HepG2 (cell line): Measurements from ENCODE around the gene BST1. TPM values are rescaled to one million over a fixed set of nuclear protein-coding genes. Genes with fewer than 3 reads are reported as not detected.

Experiments
- ATAC-seq: fragments of 200-7000 bp; cut with Tn5 transposase; 3 replicates; pipeline ENCODE4 v1.9.1; 2020; ENCODE audit warnings: mild to moderate bottlenecking, moderate library complexity
- BruUV-seq: library from RNA; stranded (reverse); fragments of 400-500 nt; replicated peaks from 2 replicates; lab custom pipeline; 2021; lab: Mats Ljungman, UMichigan
- CTCF ChIA-PET: fragments of 300-600 bp; formaldehyde crosslinking; extraction: SDS; loops from one replicate; lab custom pipeline; 2021; ENCODE audit warnings: low total read pairs, inconsistent platforms, low intra/inter-chr PET ratio; lab: Yijun Ruan, JAX
- POLR2A ChIA-PET: fragments of 350-600 bp; sonication (Branson Sonifier 250); formaldehyde crosslinking; loops from one replicate; lab custom pipeline; 2020; ENCODE audit warnings: antibody characterized with exemption, inconsistent platforms; lab: Yijun Ruan, JAX
- DNase-seq: peaks from one replicate; pipeline ENCODE4 v3.0.0-alpha.2; 2015; ENCODE audit warnings: low spot score
- FAIRE-seq: peaks from 3 replicates; lab custom pipeline; 2011; peaks lifted over from hg19 to GRCh38; lab: Jason Lieb, UNC
- H2AFZ ChIP-seq: one replicate; pipeline ENCODE4 v1.6.1; 2011; ENCODE audit warnings: low read length, inconsistent platforms
- H3K27ac ChIP-seq: fragments of 300-600 bp; 3 replicates; pipeline ENCODE4 v1.8.0; 2011; ENCODE audit warnings: mixed run types, mild to moderate bottlenecking, mixed read lengths, low read length, inconsistent platforms; ENCODE audit not compliant: insufficient read depth; ENCODE audit errors: extremely low read length
- H3K27me3 ChIP-seq, 2 experiments: fragments of 200-600 bp in 1 of 2; 2 replicates in 1 of 2; 3 replicates in 1 of 2; pipeline versions ENCODE4 v1.6.0 to v1.8.0; 2011; ENCODE audit warnings: low read length in 2 of 2, mild to moderate bottlenecking in 2 of 2, moderate library complexity in 2 of 2, inconsistent platforms in 1 of 2; ENCODE audit not compliant: insufficient read depth in 2 of 2, control insufficient read depth in 1 of 2
- H3K36me3 ChIP-seq, 2 experiments: fragments of 200-600 bp in 1 of 2; replicated peaks in 1 of 2; 2 replicates in 1 of 2; 3 replicates in 1 of 2; pipeline versions ENCODE4 v1.5.1 to v1.8.0; 2011; ENCODE audit warnings: low read length in 2 of 2, inconsistent platforms in 1 of 2; ENCODE audit not compliant: insufficient read depth in 2 of 2, control insufficient read depth in 1 of 2
- H3K4me1 ChIP-seq: 2 replicates; pipeline ENCODE4 v1.5.1; 2012; ENCODE audit warnings: low read length, inconsistent platforms; ENCODE audit not compliant: insufficient read depth
- H3K4me2 ChIP-seq: 2 replicates; pipeline ENCODE4 v1.6.0; 2011; ENCODE audit warnings: low read depth, low read length, inconsistent platforms
- H3K4me3 ChIP-seq, 3 experiments: fragments of 200-600 bp in 1 of 3; sonication (generic), shearing (Covaris generic) in 1 of 3; replicated peaks in 1 of 3; 2 replicates each; pipeline ENCODE4 v1.5.1; 2011 to 2016; ENCODE audit warnings: low read length in 3 of 3, inconsistent platforms in 2 of 3, low read depth in 2 of 3, mild to moderate bottlenecking in 2 of 3, control low read depth in 1 of 3, mixed read lengths in 1 of 3; ENCODE audit not compliant: insufficient read depth in 1 of 3
- H3K79me2 ChIP-seq: one replicate; pipeline ENCODE4 v1.6.1; 2011; ENCODE audit warnings: low read length, inconsistent platforms; ENCODE audit not compliant: insufficient read depth
- H3K9ac ChIP-seq: 2 replicates; pipeline ENCODE4 v1.6.0; 2011; ENCODE audit warnings: mild to moderate bottlenecking, low read depth, low read length, inconsistent platforms; ENCODE audit not compliant: insufficient read depth
- H3K9me3 ChIP-seq: 2 replicates; pipeline ENCODE4 v1.5.1; 2012; ENCODE audit warnings: mild to moderate bottlenecking, low read length
- H4K20me1 ChIP-seq: 2 replicates; pipeline ENCODE4 v1.6.0; 2011; ENCODE audit warnings: inconsistent platforms, mild to moderate bottlenecking, low read length, moderate library complexity; ENCODE audit not compliant: insufficient read depth
- FOSL1 ChIP-seq: sonication (generic); formaldehyde crosslinking; IDR thresholded peaks from 2 replicates; pipeline ENCODE4 v1.9.0; 2021; ENCODE audit warnings: missing genetic modification reagents, borderline replicate concordance
- ONECUT2 ChIP-seq: sonication (generic); formaldehyde crosslinking; IDR thresholded peaks from 2 replicates; pipeline ENCODE4 v1.4.0; 2020; ENCODE audit warnings: missing genetic modification reagents
- PHF8 ChIP-seq: sonication (generic); formaldehyde crosslinking; IDR thresholded peaks from 2 replicates; pipeline ENCODE4 v1.5.0; 2020; ENCODE audit warnings: missing genetic modification reagents
- ZNF629 ChIP-seq: sonication (generic); formaldehyde crosslinking; conservative IDR thresholded peaks from 2 replicates; pipeline ENCODE4 v1.5.0; 2020; ENCODE audit warnings: missing genetic modification reagents
- ZNF670 ChIP-seq: sonication (generic); formaldehyde crosslinking; IDR thresholded peaks from 2 replicates; pipeline ENCODE4 v1.8.0; 2022; ENCODE audit warnings: mild to moderate bottlenecking, missing genetic modification reagents, borderline replicate concordance
- WGBS: methylation state at CpG from one replicate; pipeline ENCODE4 v1.1.6; 2017; ENCODE audit warnings: low lambda C conversion rate; 5-methylcytosine and 5-hydroxymethylcytosine counted together
- in situ Hi-C: cut with HindIII; loops from 2 replicates; pipeline ENCODE4 v1.10.0; 2017; ENCODE audit warnings: low pct_unique_long_range_greater_than_20kb; ENCODE audit not compliant: extremely low pct_ligation_motif_present
- intact Hi-C: fragments of 100-400 bp; cut with micrococcal nuclease; formaldehyde crosslinking; loops from one replicate; pipeline ENCODE4 v1.10.0; 2022; ENCODE audit not compliant: unreplicated experiment
- polyA plus RNA-seq, 8 experiments: library from polyadenylated mRNA; depleted of rRNA in 3 of 8; stranded (reverse) in 7 of 8; unstranded in 1 of 8; fragments of >200 nt; fragmentation: Illumina TruSeq in 4 of 8; extraction: Trizol in 4 of 8; gene quantifications; 2 replicates each; pipeline versions ENCODE4 v1.2.1 to v1.2.3, GENCODE V29; 2011 to 2016; ENCODE audit warnings: low read depth in 4 of 8, missing spikeins in 1 of 8, mixed read lengths in 1 of 8; ENCODE audit not compliant: insufficient read depth in 1 of 8
- total RNA-seq, 5 experiments: library from RNA; depleted of rRNA; stranded (reverse); fragments of >200 nt; fragmentation: Illumina TruSeq; extraction: Trizol; gene quantifications; 2 replicates each; pipeline ENCODE4 v1.2.3, GENCODE V29; 2016; ENCODE audit warnings: low read depth in 1 of 5
- TF ChIP-seq, protein P1 (sequence below): sonication (generic); formaldehyde crosslinking; IDR thresholded peaks from 2 replicates; pipeline ENCODE4 v1.5.0; 2020; ENCODE audit warnings: mild to moderate bottlenecking, low read depth, missing genetic modification reagents, borderline replicate concordance
- TF ChIP-seq, protein P2 (sequence below): fragments of 450-650 bp; IDR thresholded peaks from 2 replicates; pipeline ENCODE4 v1.6.1; 2016
- TF ChIP-seq, protein P3 (sequence below): sonication (generic); formaldehyde crosslinking; IDR thresholded peaks from 2 replicates; pipeline ENCODE4 v1.8.0; 2022; ENCODE audit warnings: missing genetic modification reagents, low read depth, mild to moderate bottlenecking, borderline replicate concordance

The BST1 gene
- total and polyA plus RNA-seq, 2 of the 13 experiments (the other 11 are each of a cell fraction or from before 2014, with no cell fraction given), result 0.09 to 0.49 TPM

DNA sequence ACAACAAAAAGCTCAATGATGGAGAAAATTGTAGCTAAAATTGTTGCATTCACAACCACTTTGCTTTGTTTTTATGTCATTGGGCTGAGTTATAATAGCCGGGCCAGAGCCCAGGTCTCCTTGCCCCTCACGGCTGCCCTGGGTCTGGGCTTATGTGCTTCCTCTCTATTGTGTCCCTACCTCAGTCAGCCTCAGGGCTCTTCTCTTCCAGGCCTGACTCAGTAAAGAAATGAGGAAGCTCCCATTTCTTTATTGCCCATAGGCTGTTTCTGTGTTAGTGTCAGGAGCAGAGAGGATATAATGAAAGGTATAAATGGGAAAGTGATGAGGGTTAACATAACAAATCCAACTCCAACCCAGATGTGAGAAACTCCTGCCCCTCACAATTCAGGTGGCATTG is 18.0 kb downstream of the BST1 start:
- no peaks in the 10 kb centered on the region for H4K20me1 ChIP-seq
- POLR2A ChIA-PET, result interaction anchor here (1.1 kb wide), 1 partner anchor 39 kb away, joined by 3 read pairs; the partner anchor contains the start of gene FAM200B
- H3K9ac ChIP-seq, result no peak overlapping the region
- no peak overlapping the region for H3K27ac ChIP-seq
- no peak overlapping the region for H3K4me3 ChIP-seq
- TF ChIP-seq ZNF629 (CRISPR knock-in tag) (no peak), ONECUT2 (CRISPR knock-in tag) (no peak), ZNF670 (CRISPR knock-in tag) (no peak), FOSL1 (CRISPR knock-in tag) (no peak), PHF8 (CRISPR knock-in tag) (no peak)
- TF ChIP-seq, protein P1, sequence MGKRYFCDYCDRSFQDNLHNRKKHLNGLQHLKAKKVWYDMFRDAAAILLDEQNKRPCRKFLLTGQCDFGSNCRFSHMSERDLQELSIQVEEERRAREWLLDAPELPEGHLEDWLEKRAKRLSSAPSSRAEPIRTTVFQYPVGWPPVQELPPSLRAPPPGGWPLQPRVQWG (CRISPR knock-in tag), result no peak
- TF ChIP-seq, protein P2, sequence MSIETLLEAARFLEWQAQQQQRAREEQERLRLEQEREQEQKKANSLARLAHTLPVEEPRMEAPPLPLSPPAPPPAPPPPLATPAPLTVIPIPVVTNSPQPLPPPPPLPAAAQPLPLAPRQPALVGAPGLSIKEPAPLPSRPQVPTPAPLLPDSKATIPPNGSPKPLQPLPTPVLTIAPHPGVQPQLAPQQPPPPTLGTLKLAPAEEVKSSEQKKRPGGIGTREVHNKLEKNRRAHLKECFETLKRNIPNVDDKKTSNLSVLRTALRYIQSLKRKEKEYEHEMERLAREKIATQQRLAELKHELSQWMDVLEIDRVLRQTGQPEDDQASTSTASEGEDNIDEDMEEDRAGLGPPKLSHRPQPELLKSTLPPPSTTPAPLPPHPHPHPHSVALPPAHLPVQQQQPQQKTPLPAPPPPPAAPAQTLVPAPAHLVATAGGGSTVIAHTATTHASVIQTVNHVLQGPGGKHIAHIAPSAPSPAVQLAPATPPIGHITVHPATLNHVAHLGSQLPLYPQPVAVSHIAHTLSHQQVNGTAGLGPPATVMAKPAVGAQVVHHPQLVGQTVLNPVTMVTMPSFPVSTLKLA, result no peak
- TF ChIP-seq, protein P3, sequence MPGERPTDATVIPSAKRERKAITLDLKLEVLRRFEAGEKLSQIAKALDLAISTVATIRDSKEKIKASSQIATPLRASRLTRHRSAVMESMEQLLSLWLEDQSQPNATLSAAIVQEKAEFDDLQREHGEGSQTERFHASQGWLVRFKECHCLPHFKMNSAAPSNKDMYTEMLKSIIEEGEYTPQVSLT, result no peak
- H3K27me3 ChIP-seq, result no peaks in the 10 kb centered on the region
- in situ Hi-C loops (no loop called here), intact Hi-C loops (no loop called here)
- H3K79me2 ChIP-seq, result no peaks in the 10 kb centered on the region
- no peak for DNase-seq
- CTCF ChIA-PET, result no interaction called here
- H2AFZ ChIP-seq, result no peak overlapping the region
- no peaks in the 10 kb centered on the region for H3K36me3 ChIP-seq
- no peaks in the 10 kb centered on the region for H3K9me3 ChIP-seq
- no TSS peak for BruUV-seq
- FAIRE-seq, result no peak
- ATAC-seq, result no peak
- no peak overlapping the region for H3K4me2 ChIP-seq
- WGBS, result 56% methylated on average over 2 of the region's 2 CpGs
- H3K4me1 ChIP-seq, result peaks cover 21% of the 10 kb centered on the region
